SK-N-SH (cell line): ENCODE measurements around the gene YY1. TPM values are rescaled to one million over a fixed set of nuclear protein-coding genes. Genes with fewer than 3 reads are reported as not detected.

ENCODE experiments used
- CTCF ChIA-PET: fragments of 300-600, 350-600 bp; formaldehyde crosslinking; extraction: SDS; loops from one replicate; lab custom pipeline; 2021; lab: Yijun Ruan, JAX
- POLR2A ChIA-PET: fragments of 350-600 bp; sonication (Branson Sonifier 250); formaldehyde crosslinking; extraction: SDS; loops from one replicate; lab custom pipeline; 2020; ENCODE audit warnings: antibody characterized with exemption, inconsistent platforms; lab: Yijun Ruan, JAX
- DNase-seq: peaks from one replicate; pipeline ENCODE4 v3.0.0; 2012
- H2AFZ ChIP-seq: fragments of 200-600 bp; sonication (generic); 2 replicates; pipeline ENCODE4 v1.8.1; 2016; ENCODE audit warnings: antibody characterized with exemption, mild to moderate bottlenecking, low read depth
- H3F3A ChIP-seq: fragments of 200-600 bp; sonication (generic); replicated peaks from 2 replicates; pipeline ENCODE3; 2016; ENCODE audit warnings: antibody characterized with exemption, mild to moderate bottlenecking; ENCODE audit not compliant: insufficient read depth
- H3K27ac ChIP-seq, 2 experiments: fragments of 200-500 bp in 1 of 2; fragments of 200-600 bp in 1 of 2; sonication (Bioruptor generic) in 1 of 2; sonication (generic), shearing (Covaris generic) in 1 of 2; 2 replicates each; pipeline versions ENCODE4 v1.5.1 to v1.6.1; 2014 to 2016; ENCODE audit warnings: low read depth in 2 of 2, inconsistent platforms in 1 of 2, low read length in 1 of 2, mild to moderate bottlenecking in 1 of 2, mixed read lengths in 1 of 2
- H3K27me3 ChIP-seq: fragments of 200-600 bp; sonication (generic), shearing (Covaris generic); 2 replicates; pipeline ENCODE4 v1.6.1; 2016; ENCODE audit warnings: mixed run types; ENCODE audit not compliant: insufficient read depth
- H3K36me3 ChIP-seq, 2 experiments: fragments of 200-500 bp in 1 of 2; fragments of 200-600 bp in 1 of 2; sonication (Bioruptor generic) in 1 of 2; sonication (generic) in 1 of 2; replicated peaks in 1 of 2; 2 replicates each; pipeline versions ENCODE3 to v1.5.1; 2014 to 2016; ENCODE audit warnings: low read length in 1 of 2, mild to moderate bottlenecking in 1 of 2; ENCODE audit not compliant: insufficient read depth in 2 of 2, control insufficient read depth in 1 of 2
- H3K4me1 ChIP-seq, 2 experiments: fragments of 200-500 bp in 1 of 2; fragments of 200-600 bp in 1 of 2; sonication (Bioruptor generic) in 1 of 2; sonication (generic), shearing (Covaris generic) in 1 of 2; 2 replicates each; pipeline versions ENCODE4 v1.5.1 to v1.6.1; 2014 to 2016; ENCODE audit warnings: low read depth in 1 of 2, low read length in 1 of 2, mixed run types in 1 of 2; ENCODE audit not compliant: insufficient read depth in 2 of 2, control insufficient read depth in 1 of 2
- H3K4me2 ChIP-seq: fragments of 200-600 bp; sonication (generic), shearing (Covaris generic); 2 replicates; pipeline ENCODE4 v1.6.1; 2017; ENCODE audit warnings: mixed run types
- H3K4me3 ChIP-seq, 2 experiments: fragments of 200-500 bp in 1 of 2; fragments of 200-600 bp in 1 of 2; sonication (Bioruptor generic) in 1 of 2; sonication (generic), shearing (Covaris generic) in 1 of 2; 2 replicates each; pipeline versions ENCODE4 v1.5.1 to v1.8.1; 2014 to 2016; ENCODE audit warnings: low read depth in 2 of 2, inconsistent platforms in 1 of 2, low read length in 1 of 2, mild to moderate bottlenecking in 1 of 2, mixed read lengths in 1 of 2, moderate library complexity in 1 of 2
- H3K79me2 ChIP-seq: fragments of 200-600 bp; sonication (generic); 2 replicates; pipeline ENCODE4 v1.8.1; 2017; ENCODE audit warnings: mild to moderate bottlenecking; ENCODE audit not compliant: insufficient read depth
- H3K9ac ChIP-seq: fragments of 200-600 bp; sonication (generic); 2 replicates; pipeline ENCODE4 v1.6.1; 2017; ENCODE audit warnings: mixed run types
- H3K9me2 ChIP-seq: fragments of 200-600 bp; sonication (generic); 2 replicates; pipeline ENCODE4 v1.6.1; 2017; ENCODE audit warnings: mixed run types
- H3K9me3 ChIP-seq: fragments of 200-600 bp; sonication (generic); 2 replicates; pipeline ENCODE4 v1.6.1; 2017; ENCODE audit warnings: mixed run types, mild to moderate bottlenecking, moderate library complexity
- H4K20me1 ChIP-seq: fragments of 200-600 bp; sonication (generic); 2 replicates; pipeline ENCODE4 v1.6.1; 2017; ENCODE audit warnings: mild to moderate bottlenecking, mixed run types; ENCODE audit not compliant: insufficient read depth
- CHD2 ChIP-seq: fragments of 150-350 bp; IDR thresholded peaks from 2 replicates; pipeline ENCODE4 v1.6.1; 2018; ENCODE audit warnings: low read length; ENCODE audit not compliant: partially characterized antibody
- CTCF ChIP-seq: fragments of 200-600 bp; sonication (generic); IDR thresholded peaks from 2 replicates; pipeline ENCODE4 v1.6.1; 2017; ENCODE audit warnings: antibody characterized with exemption, mild to moderate bottlenecking, moderate library complexity
- ELF1 ChIP-seq: IDR thresholded peaks from 2 replicates; pipeline ENCODE4 v1.4.0; 2012
- FOXJ3 ChIP-seq: sonication (generic); formaldehyde crosslinking; IDR thresholded peaks from 2 replicates; pipeline ENCODE4 v1.5.1; 2020; ENCODE audit warnings: mild to moderate bottlenecking, missing genetic modification reagents
- GABPA ChIP-seq: IDR thresholded peaks from 2 replicates; pipeline ENCODE4 v1.4.0; 2012; ENCODE audit warnings: low read depth, mild to moderate bottlenecking
- JUND ChIP-seq: IDR thresholded peaks from 2 replicates; pipeline ENCODE4 v1.4.0; 2012
- MEF2A ChIP-seq: IDR thresholded peaks from 2 replicates; pipeline ENCODE4 v1.4.0; 2012; ENCODE audit warnings: low read depth, borderline replicate concordance
- NFIC ChIP-seq: IDR thresholded peaks from 2 replicates; pipeline ENCODE4 v1.4.0; 2012; ENCODE audit warnings: borderline replicate concordance
- RCOR1 ChIP-seq: fragments of 150-350 bp; IDR thresholded peaks from 2 replicates; pipeline ENCODE4 v1.6.1; 2017; ENCODE audit warnings: antibody characterized with exemption, low read length
- SIN3A ChIP-seq: IDR thresholded peaks from 2 replicates; pipeline ENCODE4 v1.6.1; 2012; ENCODE audit warnings: low read depth, mild to moderate bottlenecking, low read length, moderate library complexity, borderline replicate concordance
- ZBTB33 ChIP-seq: IDR thresholded peaks from 2 replicates; pipeline ENCODE4 v1.4.0; 2012; ENCODE audit warnings: low read depth, borderline replicate concordance
- WGBS: methylation state at CpG from one replicate; pipeline ENCODE4 v1.1.6; 2017; ENCODE audit warnings: low lambda C conversion rate; 5-methylcytosine and 5-hydroxymethylcytosine counted together
- polyA plus RNA-seq, 3 experiments: library from polyadenylated mRNA; depleted of rRNA; stranded (reverse); fragments of >200 nt; gene quantifications; 2 replicates each; pipeline ENCODE4 v1.2.3, GENCODE V29; 2012
- TF ChIP-seq, protein P1 (sequence below): IDR thresholded peaks from 2 replicates; pipeline ENCODE4; 2012

The YY1 gene
- polyA plus RNA-seq, 1 of the 3 experiments (the other 2 are of a cell fraction) = 18.1 TPM

DNA sequence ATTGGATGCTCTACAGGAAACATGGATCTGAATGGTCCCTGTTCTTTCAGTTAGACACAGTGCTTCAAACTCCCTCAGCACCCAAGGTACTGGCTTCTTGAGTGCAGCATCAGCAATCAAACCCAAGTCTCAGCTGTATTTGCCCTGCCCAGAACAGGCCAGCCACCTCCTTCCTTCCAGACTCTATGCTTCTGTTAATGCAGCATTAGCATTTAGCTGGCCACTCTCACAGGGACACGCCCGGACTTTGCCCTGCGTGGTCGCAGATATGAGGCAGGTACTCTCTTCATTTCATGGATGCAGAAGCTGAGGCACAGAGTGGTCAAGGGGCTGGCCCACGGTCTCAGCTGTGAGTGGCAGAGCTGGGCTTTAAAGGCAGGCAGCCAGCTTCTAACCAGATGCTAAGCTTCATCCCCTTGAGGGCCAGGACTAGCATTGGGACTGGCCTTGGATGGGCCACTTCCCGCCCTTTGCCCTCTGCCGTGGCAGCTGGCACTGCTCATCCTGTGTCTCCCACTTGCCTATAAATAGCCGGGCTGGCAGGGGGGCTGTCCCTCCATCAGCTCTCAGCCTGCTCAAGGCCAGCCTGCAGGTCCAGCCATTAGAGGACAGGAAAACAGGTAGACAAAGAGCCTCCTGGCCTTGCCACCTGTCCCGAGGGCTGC, 82.7 kb downstream of the YY1 start:
- H4K20me1 ChIP-seq = no peaks in the 10 kb centered on the region
- ChIA-PET CTCF (interaction anchor here (1.0 kb wide), 1 partner anchor 62 kb away, joined by 4 read pairs; no protein-coding TSS in a partner anchor), POLR2A (no interaction called here)
- no peaks in the 10 kb centered on the region for H3K36me3 ChIP-seq
- no peak for TF ChIP-seq CTCF
- TF ChIP-seq, protein P1, sequence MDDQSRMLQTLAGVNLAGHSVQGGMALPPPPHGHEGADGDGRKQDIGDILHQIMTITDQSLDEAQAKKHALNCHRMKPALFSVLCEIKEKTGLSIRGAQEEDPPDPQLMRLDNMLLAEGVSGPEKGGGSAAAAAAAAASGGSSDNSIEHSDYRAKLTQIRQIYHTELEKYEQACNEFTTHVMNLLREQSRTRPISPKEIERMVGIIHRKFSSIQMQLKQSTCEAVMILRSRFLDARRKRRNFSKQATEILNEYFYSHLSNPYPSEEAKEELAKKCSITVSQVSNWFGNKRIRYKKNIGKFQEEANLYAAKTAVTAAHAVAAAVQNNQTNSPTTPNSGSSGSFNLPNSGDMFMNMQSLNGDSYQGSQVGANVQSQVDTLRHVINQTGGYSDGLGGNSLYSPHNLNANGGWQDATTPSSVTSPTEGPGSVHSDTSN = no peak
- TF ChIP-seq NFIC = no peak
- no peak for TF ChIP-seq MEF2A
- TF ChIP-seq SIN3A = no peak
- no peak overlapping the region for H3K4me2 ChIP-seq
- no peaks in the 10 kb centered on the region for H3K79me2 ChIP-seq
- no peaks in the 10 kb centered on the region for H3F3A ChIP-seq
- DNase-seq = no peak
- H3K9me2 ChIP-seq = no peaks in the 10 kb centered on the region
- 82% methylated on average over 4 of the region's 9 CpGs for WGBS
- no peaks in the 10 kb centered on the region; a peak in 1 of 4 replicates for H3K4me1 ChIP-seq
- H3K27me3 ChIP-seq = no peaks in the 10 kb centered on the region
- H3K9me3 ChIP-seq = no peaks in the 10 kb centered on the region
- no peak overlapping the region for H3K27ac ChIP-seq
- H2AFZ ChIP-seq = no peak overlapping the region
- no peak overlapping the region for H3K9ac ChIP-seq
- H3K4me3 ChIP-seq = no peak overlapping the region

GRCh38 chr14:100322138-100322957, 83.4 kb downstream of the YY1 start:
- Histone ChIP-seq H4K20me1 (no peaks in the 10 kb centered on the region), H3K79me2 (no peaks in the 10 kb centered on the region), H3K4me3 (no peak overlapping the region), H3K4me1 (no peaks in the 10 kb centered on the region; a peak in 1 of 4 replicates), H3K9me2 (no peaks in the 10 kb centered on the region), H2AFZ (no peak overlapping the region), H3K36me3 (no peaks in the 10 kb centered on the region), H3F3A (no peaks in the 10 kb centered on the region), H3K9me3 (no peaks in the 10 kb centered on the region), H3K27me3 (no peaks in the 10 kb centered on the region), H3K9ac (no peak overlapping the region), H3K4me2 (no peak overlapping the region), H3K27ac (no peak overlapping the region)
- CTCF ChIA-PET = interaction anchor here (1.0 kb wide), 1 partner anchor 62 kb away, joined by 4 read pairs; no protein-coding TSS in a partner anchor
- POLR2A ChIA-PET = no interaction called here
- WGBS = 83% methylated on average over 8 of the region's 15 CpGs
- DNase-seq = no peak
- TF ChIP-seq ZBTB33 (no peak), FOXJ3 (CRISPR knock-in tag) (no peak), ELF1 (no peak), JUND (no peak), SIN3A (no peak), RCOR1 (no peak), CTCF (no peak), GABPA (no peak), CHD2 (no peak)
- TF ChIP-seq, protein P1 = no peak
